ENCODE data around the gene MC4R. TPM values are rescaled to one million over a fixed set of nuclear protein-coding genes. Genes with fewer than 3 reads are reported as not detected.

The MC4R gene
- polyA plus RNA-seq, 1 donor from 2014 or later, result 0.57 TPM

DNA sequence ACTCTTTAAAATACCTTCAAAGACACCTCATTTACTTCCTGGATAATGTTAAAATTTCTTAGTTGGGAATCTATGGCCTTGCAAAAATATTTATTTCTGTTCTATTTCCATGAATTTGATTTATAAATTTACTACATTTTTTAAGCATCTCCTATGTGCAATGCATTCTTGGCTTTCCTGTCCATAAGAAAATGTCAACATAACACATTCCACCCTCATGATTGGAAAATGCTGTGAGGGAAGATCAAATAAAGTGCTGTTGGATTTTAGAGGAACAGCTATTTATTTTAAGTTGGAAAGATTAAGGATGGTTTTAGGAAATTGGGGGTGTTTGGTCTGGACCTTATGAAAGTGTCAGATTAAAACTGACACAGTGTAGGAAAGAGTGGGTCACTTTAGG is 45.4 kb upstream of the MC4R start:
- Histone ChIP-seq H3K27ac (ENCODE audit: low read length) (no peak overlapping the region), H3K9ac (ENCODE audit: low read length) (no peak overlapping the region), H3K79me2 (replicated peaks; ENCODE audit: insufficient read depth, low read length) (no peaks in the 10 kb centered on the region), H3K4me2 (ENCODE audit: low read length) (no peak overlapping the region), H4K20me1 (ENCODE audit: insufficient read depth) (no peaks in the 10 kb centered on the region), H3K9me3 (ENCODE audit: low read length) (no peaks in the 10 kb centered on the region), H3K4me3 (ENCODE audit: low read length) (no peak overlapping the region), H3K9me2 (ENCODE audit: insufficient read depth, low read length) (no peaks in the 10 kb centered on the region), H2AFZ (ENCODE audit: low read depth, low read length) (no peak overlapping the region), H3K36me3 (ENCODE audit: insufficient read depth, low read length) (no peaks in the 10 kb centered on the region), H3K27me3 (ENCODE audit: insufficient read depth, low read depth, low read length) (no peaks in the 10 kb centered on the region), H3F3A (ENCODE audit: insufficient read depth, low read length, poor library complexity, severe bottlenecking) (no peaks in the 10 kb centered on the region)
- TF ChIP-seq RAD21 (conservative IDR thresholded peaks at IDR 0.05) (no peak), EZH2 (IDR thresholded peaks at IDR 0.05; ENCODE audit: borderline replicate concordance, insufficient read depth, low read length, poor library complexity, severe bottlenecking) (no peak), TAF1 (IDR thresholded peaks at IDR 0.05; ENCODE audit: low read depth) (no peak), SMC3 (conservative IDR thresholded peaks at IDR 0.05; ENCODE audit: poor library complexity) (no peak), MXI1 (conservative IDR thresholded peaks at IDR 0.05; ENCODE audit: poor library complexity, severe bottlenecking) (no peak), POLR2AphosphoS5 (IDR thresholded peaks at IDR 0.05) (no peak)

DNA sequence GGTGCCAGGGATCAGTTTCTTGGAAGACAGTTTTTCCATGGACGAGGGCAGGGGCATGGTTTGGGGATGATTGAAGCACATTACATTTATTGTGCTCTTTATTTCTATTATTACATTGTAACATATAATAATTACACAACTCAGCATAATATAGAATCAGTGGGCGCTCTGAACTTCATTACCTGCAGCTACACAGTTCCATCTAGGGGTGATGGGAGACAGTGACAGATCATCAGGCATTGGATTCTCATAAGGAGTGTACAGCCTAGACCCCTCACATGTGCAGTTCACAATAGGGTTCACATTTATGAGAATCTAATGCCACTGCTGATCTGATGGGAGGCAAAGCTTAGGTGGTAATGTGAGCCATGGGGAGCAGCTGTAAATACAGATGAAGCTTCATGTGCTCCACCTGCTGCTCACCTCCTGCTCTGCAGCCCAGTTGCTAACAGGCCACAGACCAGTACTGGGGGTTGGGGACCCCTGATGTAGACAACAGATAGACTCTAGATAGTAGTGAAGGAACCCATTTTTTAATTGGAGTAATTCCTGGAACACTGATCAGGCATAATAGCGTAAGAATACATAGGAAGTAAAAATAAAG is 41.5 kb upstream of the MC4R start:
- no peaks in the 10 kb centered on the region for H3F3A ChIP-seq (ENCODE audit: insufficient read depth, low read length, poor library complexity, severe bottlenecking)
- H3K27ac ChIP-seq (ENCODE audit: low read length), result no peak overlapping the region
- no peaks in the 10 kb centered on the region for H4K20me1 ChIP-seq (ENCODE audit: insufficient read depth)
- no peak overlapping the region for H3K9ac ChIP-seq (ENCODE audit: low read length)
- no peaks in the 10 kb centered on the region for H3K36me3 ChIP-seq (ENCODE audit: insufficient read depth, low read length)
- H3K27me3 ChIP-seq (ENCODE audit: insufficient read depth, low read depth, low read length), result no peaks in the 10 kb centered on the region
- TF ChIP-seq, protein P1, sequence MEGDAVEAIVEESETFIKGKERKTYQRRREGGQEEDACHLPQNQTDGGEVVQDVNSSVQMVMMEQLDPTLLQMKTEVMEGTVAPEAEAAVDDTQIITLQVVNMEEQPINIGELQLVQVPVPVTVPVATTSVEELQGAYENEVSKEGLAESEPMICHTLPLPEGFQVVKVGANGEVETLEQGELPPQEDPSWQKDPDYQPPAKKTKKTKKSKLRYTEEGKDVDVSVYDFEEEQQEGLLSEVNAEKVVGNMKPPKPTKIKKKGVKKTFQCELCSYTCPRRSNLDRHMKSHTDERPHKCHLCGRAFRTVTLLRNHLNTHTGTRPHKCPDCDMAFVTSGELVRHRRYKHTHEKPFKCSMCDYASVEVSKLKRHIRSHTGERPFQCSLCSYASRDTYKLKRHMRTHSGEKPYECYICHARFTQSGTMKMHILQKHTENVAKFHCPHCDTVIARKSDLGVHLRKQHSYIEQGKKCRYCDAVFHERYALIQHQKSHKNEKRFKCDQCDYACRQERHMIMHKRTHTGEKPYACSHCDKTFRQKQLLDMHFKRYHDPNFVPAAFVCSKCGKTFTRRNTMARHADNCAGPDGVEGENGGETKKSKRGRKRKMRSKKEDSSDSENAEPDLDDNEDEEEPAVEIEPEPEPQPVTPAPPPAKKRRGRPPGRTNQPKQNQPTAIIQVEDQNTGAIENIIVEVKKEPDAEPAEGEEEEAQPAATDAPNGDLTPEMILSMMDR (IDR thresholded peaks at IDR 0.05; ENCODE audit: poor library complexity, severe bottlenecking), result peak; percentile 29
- TF ChIP-seq EZH2 (IDR thresholded peaks at IDR 0.05; ENCODE audit: borderline replicate concordance, insufficient read depth, low read length, poor library complexity, severe bottlenecking), result no peak
- H2AFZ ChIP-seq (ENCODE audit: low read depth, low read length), result no peak overlapping the region
- H3K79me2 ChIP-seq (replicated peaks; ENCODE audit: insufficient read depth, low read length), result no peaks in the 10 kb centered on the region
- no peaks in the 10 kb centered on the region for H3K9me2 ChIP-seq (ENCODE audit: insufficient read depth, low read length)
- no peak overlapping the region for H3K4me2 ChIP-seq (ENCODE audit: low read length)
- H3K4me3 ChIP-seq (ENCODE audit: low read length), result no peak overlapping the region
- H3K9me3 ChIP-seq (ENCODE audit: low read length), result no peaks in the 10 kb centered on the region

GRCh38 chr18:60411715-60412114 is 39.1 kb upstream of the MC4R start:
- Histone ChIP-seq H3K36me3 (ENCODE audit: insufficient read depth, low read length) (no peaks in the 10 kb centered on the region), H3K9me2 (ENCODE audit: insufficient read depth, low read length) (no peaks in the 10 kb centered on the region), H3K79me2 (replicated peaks; ENCODE audit: insufficient read depth, low read length) (no peaks in the 10 kb centered on the region), H4K20me1 (ENCODE audit: insufficient read depth) (no peaks in the 10 kb centered on the region), H3K9me3 (ENCODE audit: low read length) (no peaks in the 10 kb centered on the region), H3F3A (ENCODE audit: insufficient read depth, low read length, poor library complexity, severe bottlenecking) (no peaks in the 10 kb centered on the region), H3K4me3 (ENCODE audit: low read length) (no peak overlapping the region), H3K27ac (ENCODE audit: low read length) (no peak overlapping the region), H3K27me3 (ENCODE audit: insufficient read depth, low read depth, low read length) (no peaks in the 10 kb centered on the region), H2AFZ (ENCODE audit: low read depth, low read length) (no peak overlapping the region), H3K4me2 (ENCODE audit: low read length) (no peak overlapping the region), H3K9ac (ENCODE audit: low read length) (no peak overlapping the region)
- TF ChIP-seq TAF1 (IDR thresholded peaks at IDR 0.05; ENCODE audit: low read depth) (no peak), SMC3 (conservative IDR thresholded peaks at IDR 0.05; ENCODE audit: poor library complexity) (no peak), POLR2AphosphoS5 (IDR thresholded peaks at IDR 0.05) (no peak), EP300 (conservative IDR thresholded peaks at IDR 0.05; ENCODE audit: poor library complexity, severe bottlenecking) (no peak), MXI1 (conservative IDR thresholded peaks at IDR 0.05; ENCODE audit: poor library complexity, severe bottlenecking) (no peak), RAD21 (conservative IDR thresholded peaks at IDR 0.05) (no peak), EZH2 (IDR thresholded peaks at IDR 0.05; ENCODE audit: borderline replicate concordance, insufficient read depth, low read length, poor library complexity, severe bottlenecking) (no peak)
- TF ChIP-seq, protein P2, sequence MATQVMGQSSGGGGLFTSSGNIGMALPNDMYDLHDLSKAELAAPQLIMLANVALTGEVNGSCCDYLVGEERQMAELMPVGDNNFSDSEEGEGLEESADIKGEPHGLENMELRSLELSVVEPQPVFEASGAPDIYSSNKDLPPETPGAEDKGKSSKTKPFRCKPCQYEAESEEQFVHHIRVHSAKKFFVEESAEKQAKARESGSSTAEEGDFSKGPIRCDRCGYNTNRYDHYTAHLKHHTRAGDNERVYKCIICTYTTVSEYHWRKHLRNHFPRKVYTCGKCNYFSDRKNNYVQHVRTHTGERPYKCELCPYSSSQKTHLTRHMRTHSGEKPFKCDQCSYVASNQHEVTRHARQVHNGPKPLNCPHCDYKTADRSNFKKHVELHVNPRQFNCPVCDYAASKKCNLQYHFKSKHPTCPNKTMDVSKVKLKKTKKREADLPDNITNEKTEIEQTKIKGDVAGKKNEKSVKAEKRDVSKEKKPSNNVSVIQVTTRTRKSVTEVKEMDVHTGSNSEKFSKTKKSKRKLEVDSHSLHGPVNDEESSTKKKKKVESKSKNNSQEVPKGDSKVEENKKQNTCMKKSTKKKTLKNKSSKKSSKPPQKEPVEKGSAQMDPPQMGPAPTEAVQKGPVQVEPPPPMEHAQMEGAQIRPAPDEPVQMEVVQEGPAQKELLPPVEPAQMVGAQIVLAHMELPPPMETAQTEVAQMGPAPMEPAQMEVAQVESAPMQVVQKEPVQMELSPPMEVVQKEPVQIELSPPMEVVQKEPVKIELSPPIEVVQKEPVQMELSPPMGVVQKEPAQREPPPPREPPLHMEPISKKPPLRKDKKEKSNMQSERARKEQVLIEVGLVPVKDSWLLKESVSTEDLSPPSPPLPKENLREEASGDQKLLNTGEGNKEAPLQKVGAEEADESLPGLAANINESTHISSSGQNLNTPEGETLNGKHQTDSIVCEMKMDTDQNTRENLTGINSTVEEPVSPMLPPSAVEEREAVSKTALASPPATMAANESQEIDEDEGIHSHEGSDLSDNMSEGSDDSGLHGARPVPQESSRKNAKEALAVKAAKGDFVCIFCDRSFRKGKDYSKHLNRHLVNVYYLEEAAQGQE (IDR thresholded peaks at IDR 0.05; ENCODE audit: borderline replicate concordance), result no peak
- TF ChIP-seq, protein P1 (IDR thresholded peaks at IDR 0.05; ENCODE audit: poor library complexity, severe bottlenecking), result no peak

Data from neural cell (in vitro differentiated cells).